Lower leg skin (tissue), 3 donors: ENCODE results near the gene HOXD11.

Experiments used
- CTCF ChIP-seq, 3 donors: fragments of 450-650 bp; IDR thresholded peaks; one replicate each; pipeline ENCODE4 v1.5.1; 2016; ENCODE audit warnings: antibody characterized with exemption in 3 of 3, mild to moderate bottlenecking in 3 of 3, moderate library complexity in 2 of 3
- POLR2A ChIP-seq, 2 donors: fragments of 450-650 bp; IDR thresholded peaks; one replicate each; pipeline ENCODE4 v1.6.1; 2016 to 2017; ENCODE audit warnings: antibody characterized with exemption in 2 of 2, mild to moderate bottlenecking in 1 of 2, moderate library complexity in 1 of 2

- TF ChIP-seq POLR2A (IDR thresholded peaks at IDR 0.05) (no peak), CTCF (IDR thresholded peaks at IDR 0.05) (no peak)
Measured at GRCh38 chr2:176082824-176083751, 24.0 kb upstream of the HOXD11 start.
